Upper lobe of left lung (tissue), 6 donors: ENCODE results near the gene UBASH3A. TPM values are rescaled to one million over a fixed set of nuclear protein-coding genes. Genes with fewer than 3 reads are reported as not detected.

Experiments
- ATAC-seq, 2 donors: fragments of 200-7000 bp; cut with Tn5 transposase; one replicate each; pipeline ENCODE4 v1.9.1; 2022; ENCODE audit warnings: mild to moderate bottlenecking in 2 of 2, moderate library complexity in 2 of 2; ENCODE audit not compliant: low FRiP score in 2 of 2
- DNase-seq, 2 donors: peaks; one replicate each; pipeline ENCODE4 v3.0.0-alpha.2; 2019 to 2020
- H3K27ac ChIP-seq, 4 donors: fragments of 200-600 bp; sonication (generic); one replicate each; pipeline ENCODE4 v1.5.1; 2016 to 2019
- H3K27me3 ChIP-seq, 4 donors: fragments of 200-600 bp; sonication (generic); one replicate each; pipeline ENCODE4 v1.5.1; 2017 to 2019
- H3K36me3 ChIP-seq, 4 donors: fragments of 200-600 bp; sonication (generic); one replicate each; pipeline ENCODE4 v1.5.1; 2016 to 2019
- H3K4me1 ChIP-seq, 4 donors: fragments of 200-600 bp; sonication (generic); one replicate each; pipeline ENCODE4 v1.5.1; 2018 to 2019
- H3K4me3 ChIP-seq, 4 donors: fragments of 200-600 bp; sonication (generic); one replicate each; pipeline ENCODE4 v1.5.1; 2017 to 2019; ENCODE audit warnings: mild to moderate bottlenecking in 2 of 4, moderate library complexity in 1 of 4
- H3K9me3 ChIP-seq, 4 donors: fragments of 200-600 bp; sonication (generic); one replicate each; pipeline ENCODE4 v1.5.1; 2018 to 2019
- CTCF ChIP-seq, 6 experiments: fragments of 450-650 bp in 4 of 6; fragments of 200-600 bp in 2 of 6; sonication (generic) in 2 of 6; IDR thresholded peaks; one replicate each; pipeline ENCODE4 v1.5.1; 2016 to 2019; ENCODE audit warnings: antibody characterized with exemption in 6 of 6
- EP300 ChIP-seq, 4 donors: sonication (generic); formaldehyde crosslinking; IDR thresholded peaks; one replicate each; pipeline ENCODE4 v1.5.1; 2017; ENCODE audit warnings: antibody characterized with exemption in 4 of 4, control low read depth in 2 of 4
- POLR2A ChIP-seq, 4 donors: fragments of 450-650 bp; IDR thresholded peaks; one replicate each; pipeline ENCODE4 v1.5.1; 2016 to 2017; ENCODE audit warnings: antibody characterized with exemption in 4 of 4, mild to moderate bottlenecking in 2 of 4
- POLR2AphosphoS5 ChIP-seq, 2 donors: sonication (generic); formaldehyde crosslinking; IDR thresholded peaks; one replicate each; pipeline ENCODE4 v1.5.1; 2017; ENCODE audit warnings: antibody characterized with exemption in 2 of 2
- WGBS, 2 donors: methylation state at CpG; one replicate each; pipeline ENCODE4 v1.1.5; 2017 to 2018; 5-methylcytosine and 5-hydroxymethylcytosine counted together
- total RNA-seq, 6 donors: library from RNA; depleted of rRNA in 4 of 6; stranded (reverse); fragments of >200 nt in 4 of 6; gene quantifications; one replicate each; pipeline versions ENCODE4 v1.1.0 to v1.2.1, GENCODE V29; 2016 to 2021
- donor health status: DM: no; HTN: no; CAD: no; lungs with moderate emphysema.
- donor health status: DM: no; HTN: yes; CAD: no; lungs with severe emphysema.

Gene UBASH3A
- total RNA-seq, 6 donors from 2014 or later: 1.4 to 7.3 (median 2.9) TPM; not detected in 1

- no peak overlapping the region for H3K4me3 ChIP-seq
- 82 to 88% methylated on average over 5 of the region's 5 CpGs for WGBS, 2 donors
- H3K27ac ChIP-seq: no peak overlapping the region
- no peaks in the 10 kb centered on the region for H3K9me3 ChIP-seq
- TF ChIP-seq EP300 (IDR thresholded peaks at IDR 0.05) (no peak), POLR2AphosphoS5 (IDR thresholded peaks at IDR 0.05) (no peak), CTCF (IDR thresholded peaks at IDR 0.05) (no peak)
- no peaks in the 10 kb centered on the region for H3K27me3 ChIP-seq
- ATAC-seq (no peak), DNase-seq (no peak)
- H3K4me1 ChIP-seq: no peaks in the 10 kb centered on the region
- no peaks in the 10 kb centered on the region for H3K36me3 ChIP-seq
These were observed 75.9 kb downstream of the UBASH3A start for GRCh38 chr21:42479582-42479981.

GRCh38 chr21:42480736-42481135, 77.0 kb downstream of the UBASH3A start:
- 87 to 93% methylated on average over 10 of the region's 10 CpGs for WGBS, 2 donors
- DNase-seq: no peak
- Histone ChIP-seq H3K27ac (no peak overlapping the region), H3K9me3 (no peaks in the 10 kb centered on the region), H3K27me3 (no peaks in the 10 kb centered on the region), H3K36me3 (no peaks in the 10 kb centered on the region), H3K4me3 (no peak overlapping the region), H3K4me1 (no peaks in the 10 kb centered on the region)
- no peak for ATAC-seq
- TF ChIP-seq POLR2A (IDR thresholded peaks at IDR 0.05) (no peak), EP300 (IDR thresholded peaks at IDR 0.05) (no peak), CTCF (IDR thresholded peaks at IDR 0.05) (no peak), POLR2AphosphoS5 (IDR thresholded peaks at IDR 0.05) (no peak)

- no peaks in the 10 kb centered on the region for H3K9me3 ChIP-seq
- H3K27me3 ChIP-seq: no peaks in the 10 kb centered on the region
- WGBS, 2 donors: 92 to 94% methylated on average over 4 of the region's 4 CpGs
- H3K4me3 ChIP-seq: no peak overlapping the region
- DNase-seq (no peak), ATAC-seq (no peak)
- no peak overlapping the region for H3K27ac ChIP-seq
- no peaks in the 10 kb centered on the region for H3K4me1 ChIP-seq
- TF ChIP-seq EP300 (IDR thresholded peaks at IDR 0.05): no peak
- TF ChIP-seq CTCF (IDR thresholded peaks at IDR 0.05): no peak
- TF ChIP-seq POLR2A (IDR thresholded peaks at IDR 0.05): no peak
- no peak for TF ChIP-seq POLR2AphosphoS5 (IDR thresholded peaks at IDR 0.05)
- H3K36me3 ChIP-seq: no peaks in the 10 kb centered on the region
These were observed 77.5 kb downstream of the UBASH3A start for GRCh38 chr21:42481169-42481568.

- H3K4me3 ChIP-seq: no peak overlapping the region
- no peaks in the 10 kb centered on the region for H3K9me3 ChIP-seq
- H3K36me3 ChIP-seq: no peaks in the 10 kb centered on the region
- WGBS, 2 donors: 69 to 83% methylated on average over 6 to 7 of the region's 7 CpGs
- no peak overlapping the region for H3K27ac ChIP-seq
- no peaks in the 10 kb centered on the region for H3K27me3 ChIP-seq
- H3K4me1 ChIP-seq: no peaks in the 10 kb centered on the region
- ATAC-seq (no peak), DNase-seq (no peak)
- TF ChIP-seq POLR2A (IDR thresholded peaks at IDR 0.05) (no peak), POLR2AphosphoS5 (IDR thresholded peaks at IDR 0.05) (no peak), EP300 (IDR thresholded peaks at IDR 0.05) (no peak), CTCF (IDR thresholded peaks at IDR 0.05) (no peak)
These were observed 81.3 kb downstream of the UBASH3A start for GRCh38 chr21:42484966-42485365.

- DNase-seq (no peak), ATAC-seq (no peak)
- 59 to 61% methylated on average over 6 of the region's 6 CpGs for WGBS, 2 donors
- H3K27ac ChIP-seq: no peak overlapping the region
- no peaks in the 10 kb centered on the region for H3K36me3 ChIP-seq
- no peak overlapping the region for H3K4me3 ChIP-seq
- no peaks in the 10 kb centered on the region for H3K4me1 ChIP-seq
- H3K9me3 ChIP-seq: no peaks in the 10 kb centered on the region
- H3K27me3 ChIP-seq: no peaks in the 10 kb centered on the region
- TF ChIP-seq CTCF (IDR thresholded peaks at IDR 0.05) (no peak), POLR2AphosphoS5 (IDR thresholded peaks at IDR 0.05) (no peak), POLR2A (IDR thresholded peaks at IDR 0.05) (no peak), EP300 (IDR thresholded peaks at IDR 0.05) (no peak)
These were observed 82.4 kb downstream of the UBASH3A start for GRCh38 chr21:42486072-42486471.
